ENCODE measurements around the gene C13orf42.

Gene C13orf42

DNA sequence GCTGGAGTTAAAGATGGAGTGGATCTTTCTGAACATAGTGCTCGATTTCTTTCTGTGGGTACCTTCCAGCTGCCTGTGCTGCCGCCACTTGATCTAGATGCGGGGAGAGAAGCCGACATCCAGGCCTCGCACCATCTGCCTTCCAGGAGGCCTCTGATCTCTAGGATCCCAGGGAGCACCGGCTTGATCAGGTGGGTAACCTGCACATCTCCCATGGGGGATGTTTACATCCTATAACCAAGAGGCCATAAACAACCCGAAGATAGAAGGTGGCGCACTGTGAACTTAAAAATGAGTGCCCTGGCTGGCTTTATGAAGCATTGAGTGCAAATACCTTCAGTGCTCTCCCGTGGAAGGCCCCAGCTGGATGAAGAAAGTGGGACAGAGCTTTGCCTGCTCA is at the start of gene C13orf42:
Gene C13orf42, minus strand, starts transcription at position 101 of the 400 bp plus-strand sequence. Its CDS starts 65 bp downstream, at position 36.
- DNase-seq (ENCODE audit: low spot score): no peak

DNA sequence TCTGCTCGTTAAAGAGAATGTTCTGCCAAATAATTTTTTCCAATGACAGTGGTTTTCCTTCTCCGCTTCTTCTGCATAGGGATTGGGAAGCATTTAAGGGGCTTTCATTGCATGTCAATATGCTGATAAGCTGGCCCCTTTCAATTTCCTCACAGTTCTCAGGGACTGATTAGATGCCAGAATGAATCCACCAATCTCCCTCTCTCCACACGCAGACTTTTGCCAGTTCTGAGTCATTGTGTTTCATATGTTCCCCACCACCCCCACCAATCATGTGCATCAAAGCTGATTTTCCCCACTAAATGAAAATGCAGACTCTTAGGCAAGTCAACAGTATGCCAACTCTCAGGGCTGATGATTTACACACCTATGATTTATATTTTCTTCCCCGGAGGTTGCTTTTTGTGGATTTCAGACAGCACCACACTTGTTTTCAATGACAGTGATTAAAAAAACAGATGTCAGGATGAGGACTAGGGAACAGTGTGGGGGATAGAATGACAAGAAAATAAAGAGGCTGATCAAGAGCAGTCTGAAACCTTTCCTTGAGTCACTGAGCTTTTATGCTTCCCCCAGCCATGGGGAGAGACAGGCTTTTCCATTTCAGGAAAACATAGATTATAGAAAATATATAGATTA is 47.9 kb upstream of the C13orf42 start:
- no peak for DNase-seq (ENCODE audit: low spot score)

- no peak for DNase-seq (ENCODE audit: low spot score)
Measured at GRCh38 chr13:51158365-51158764, 47.3 kb upstream of the C13orf42 start.

DNA sequence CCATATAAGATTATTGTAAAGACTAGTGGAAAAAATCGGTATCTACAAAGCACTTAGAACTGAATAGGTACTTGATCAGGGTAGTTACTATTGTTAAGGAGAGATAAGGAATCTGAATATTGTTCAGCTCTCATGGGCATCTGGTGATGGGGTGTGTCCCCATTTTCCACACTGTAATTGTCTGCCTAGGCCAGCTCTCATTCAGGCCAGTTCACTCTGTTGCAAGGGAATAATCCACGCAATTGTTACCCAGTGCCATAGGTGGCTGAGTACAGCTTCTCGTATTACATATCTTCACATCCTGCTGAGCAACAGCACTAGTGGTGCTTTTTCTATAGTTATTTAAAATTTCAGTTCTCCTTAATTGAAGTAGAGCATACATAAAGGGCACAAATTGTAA is 45.6 kb upstream of the C13orf42 start:
- no peak for DNase-seq (ENCODE audit: low spot score)

DNA sequence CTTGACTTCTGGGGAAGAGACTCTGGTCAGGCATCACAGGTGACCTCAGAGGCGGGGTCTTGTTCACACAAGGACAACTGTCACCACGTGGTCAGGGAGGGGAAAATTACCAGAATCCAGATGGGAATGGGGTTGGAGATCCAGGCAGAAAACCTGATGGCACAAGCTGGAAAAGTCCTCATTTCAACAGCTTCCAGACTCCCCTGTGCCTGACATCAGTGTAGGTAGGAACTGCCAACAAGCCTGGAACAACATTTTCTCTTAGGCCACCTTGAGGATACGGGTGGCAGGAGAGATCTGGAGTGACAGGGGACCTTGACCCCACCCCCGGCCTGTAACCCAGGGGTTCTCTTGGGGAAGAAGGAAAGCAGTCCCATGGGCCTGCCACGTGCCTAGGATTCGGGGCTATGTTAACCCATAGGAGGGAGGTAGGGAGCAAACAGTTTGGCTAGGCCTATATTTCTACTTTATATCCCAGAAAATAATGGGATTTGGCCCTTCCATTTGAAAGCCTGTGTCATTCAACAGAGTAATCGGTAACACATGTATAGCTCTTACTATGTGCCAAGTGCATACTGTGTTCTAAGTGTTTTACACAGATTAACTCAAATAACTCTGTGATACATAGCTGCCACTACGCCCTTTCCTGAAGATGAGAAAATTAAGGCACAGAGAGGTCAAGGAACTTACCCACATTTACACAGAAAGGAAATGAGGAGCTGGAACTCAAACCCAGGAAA is 44.9 kb upstream of the C13orf42 start:
- DNase-seq (ENCODE audit: low spot score): no peak

DNA sequence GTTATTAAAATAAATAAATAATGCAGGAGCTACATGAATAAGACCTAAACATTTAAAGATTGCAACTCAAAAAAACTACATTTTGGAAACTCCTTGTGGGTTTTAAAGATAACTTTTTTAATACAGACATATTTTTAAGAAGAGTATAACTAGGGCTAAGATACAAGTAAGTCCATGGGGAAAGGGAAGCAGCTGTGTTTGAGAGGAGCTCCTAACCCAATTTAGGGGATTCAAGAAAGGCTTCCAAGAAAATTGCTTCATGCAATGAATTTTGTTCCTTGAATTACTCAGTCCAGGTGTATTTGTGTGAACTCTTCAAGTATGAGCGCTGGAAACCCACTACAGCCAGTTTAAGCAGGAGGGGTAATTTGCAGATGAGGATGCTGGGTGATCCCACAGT is 44.1 kb upstream of the C13orf42 start:
- DNase-seq (ENCODE audit: low spot score): no peak

GRCh38 chr13:51154029-51154555 is 43.0 kb upstream of the C13orf42 start:
- no peak for DNase-seq (ENCODE audit: low spot score)

GRCh38 chr13:51153527-51153926 is 42.5 kb upstream of the C13orf42 start:
- no peak for DNase-seq (ENCODE audit: low spot score)

DNA sequence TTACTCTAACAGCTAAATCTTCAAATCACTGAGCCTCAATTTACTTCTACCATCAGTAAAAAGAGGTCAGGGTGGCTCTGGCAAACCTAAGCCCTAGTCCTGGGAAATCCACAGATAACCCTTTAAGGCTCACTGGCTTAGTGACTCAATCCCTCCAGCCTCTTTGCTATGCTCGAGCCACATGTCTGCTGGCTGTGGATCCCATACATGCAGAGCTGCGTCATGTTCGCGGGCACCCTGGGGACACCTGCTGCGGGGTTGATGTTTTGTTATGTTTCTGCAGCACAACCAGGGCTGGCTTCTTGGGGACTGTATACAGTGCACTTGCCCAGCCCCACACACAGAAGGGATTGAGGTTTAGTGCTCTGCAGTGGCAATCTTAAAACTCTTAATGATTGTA is 41.6 kb upstream of the C13orf42 start:
- DNase-seq (ENCODE audit: low spot score): no peak

DNA sequence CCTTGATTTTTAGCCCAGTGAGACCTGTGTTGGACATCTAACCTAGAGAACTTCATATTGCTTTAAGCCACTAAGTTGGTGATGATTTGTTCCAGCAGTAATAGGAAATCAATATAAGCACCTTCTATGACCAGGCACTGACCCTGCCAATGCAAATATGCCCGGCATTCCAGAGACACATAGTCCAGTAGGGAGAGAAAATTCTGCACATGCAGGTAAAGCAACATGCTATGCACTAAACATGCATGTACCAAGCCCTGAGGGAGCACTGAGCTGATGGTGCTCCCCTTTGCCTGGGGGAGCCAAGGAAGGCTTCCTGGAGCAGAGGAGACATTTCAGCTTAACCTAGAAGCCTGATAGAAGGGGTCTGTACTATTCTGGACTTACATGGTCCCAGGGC is 40.4 kb upstream of the C13orf42 start:
- DNase-seq (ENCODE audit: low spot score): no peak

GRCh38 chr13:51148952-51149573 is 38.0 kb upstream of the C13orf42 start:
- DNase-seq (ENCODE audit: low spot score): no peak

DNA sequence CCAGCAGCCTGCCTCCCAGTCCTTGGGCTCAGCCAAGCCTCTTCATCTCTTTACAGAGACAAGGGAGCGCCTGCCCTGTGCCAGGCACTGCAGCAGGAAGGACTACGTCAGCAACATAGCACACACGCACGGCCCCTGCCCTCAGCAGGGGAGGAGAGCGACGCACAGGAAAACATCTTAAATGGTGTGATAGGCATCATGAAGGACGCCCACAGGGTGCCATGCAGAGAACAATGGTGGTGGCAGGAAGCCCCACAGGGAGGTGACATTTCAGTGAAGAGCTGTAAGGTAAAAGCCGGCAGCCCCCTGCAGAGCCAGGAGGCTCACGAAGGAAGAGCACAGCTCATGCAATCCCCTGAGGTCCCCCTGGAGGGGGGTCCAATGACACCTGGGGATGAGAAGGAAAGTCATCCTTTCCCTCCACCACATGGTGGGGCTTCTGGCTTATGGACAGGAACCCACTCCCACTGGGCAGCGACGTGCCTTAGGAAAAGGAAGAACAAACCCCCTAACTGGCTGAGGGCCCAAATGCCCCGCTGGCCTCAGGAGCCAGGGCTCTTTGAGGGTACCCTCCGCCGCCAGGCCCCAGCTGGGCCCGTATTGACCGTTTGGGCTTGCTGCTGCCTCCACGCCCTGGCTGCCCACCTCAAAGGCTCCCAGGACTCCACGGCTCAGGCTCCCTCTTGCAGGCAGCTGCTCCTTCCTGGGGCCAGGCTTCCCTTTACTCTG is 37.3 kb upstream of the C13orf42 start:
- no peak for DNase-seq (ENCODE audit: low spot score)

- no peak for DNase-seq (ENCODE audit: low spot score)
Measured at GRCh38 chr13:51147732-51148131, 36.7 kb upstream of the C13orf42 start.

GRCh38 chr13:51146667-51147066 is 35.6 kb upstream of the C13orf42 start:
- no peak for DNase-seq (ENCODE audit: low spot score)

DNA sequence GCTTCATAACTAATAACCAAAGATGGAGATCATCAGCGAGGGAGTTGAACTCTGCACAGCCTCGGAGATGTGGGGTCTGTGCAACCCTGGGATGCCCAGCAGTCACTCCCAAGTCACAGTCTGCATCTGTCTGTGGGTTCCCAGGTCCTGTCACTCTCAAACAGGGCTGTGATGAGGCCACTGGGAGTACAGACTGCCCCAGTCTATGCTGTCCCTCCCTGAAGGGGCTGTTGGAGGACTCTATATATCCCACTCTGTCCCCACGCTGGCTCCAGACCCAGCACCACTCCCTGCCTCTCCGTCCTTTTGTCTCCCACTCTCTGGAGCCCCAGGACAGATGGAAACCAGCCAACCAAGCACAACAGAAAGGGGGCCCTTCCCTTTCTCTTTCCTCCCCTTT is 26.2 kb upstream of the C13orf42 start:
- no peak for DNase-seq (ENCODE audit: low spot score)

DNA sequence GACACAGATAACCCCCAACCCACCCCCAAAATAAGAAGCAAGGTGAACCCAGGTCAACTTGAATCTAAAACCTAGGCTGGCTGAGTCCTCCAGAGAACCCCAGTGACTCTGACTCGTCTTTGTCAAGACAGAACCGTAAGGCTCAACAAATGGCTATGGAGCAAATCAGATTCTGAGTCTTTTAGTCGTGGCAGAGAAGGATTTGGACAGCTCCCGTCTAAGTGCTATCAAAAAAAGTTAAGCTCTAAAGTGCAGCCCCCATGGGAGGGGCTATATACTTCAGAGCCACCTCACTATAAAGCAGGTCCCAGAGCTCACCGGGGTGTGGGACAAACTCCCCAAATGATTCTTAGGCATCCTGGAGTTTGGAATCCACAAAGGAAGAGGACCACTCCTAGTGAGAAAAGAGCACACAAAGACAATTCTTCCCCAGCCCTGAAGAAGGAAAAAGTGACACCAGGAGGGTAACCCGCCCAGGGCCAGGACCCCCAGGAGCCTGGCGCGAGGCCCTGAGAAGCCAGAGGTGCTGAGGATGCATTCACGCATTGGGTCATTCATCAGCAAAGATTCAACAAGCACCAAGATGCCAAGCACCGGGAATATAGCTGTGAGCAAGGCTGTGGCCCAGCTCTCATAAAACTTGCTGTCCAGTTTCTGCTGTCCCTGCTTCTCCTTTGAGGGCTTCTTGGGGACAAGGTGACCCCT is 25.4 kb upstream of the C13orf42 start:
- DNase-seq (ENCODE audit: low spot score): no peak

DNA sequence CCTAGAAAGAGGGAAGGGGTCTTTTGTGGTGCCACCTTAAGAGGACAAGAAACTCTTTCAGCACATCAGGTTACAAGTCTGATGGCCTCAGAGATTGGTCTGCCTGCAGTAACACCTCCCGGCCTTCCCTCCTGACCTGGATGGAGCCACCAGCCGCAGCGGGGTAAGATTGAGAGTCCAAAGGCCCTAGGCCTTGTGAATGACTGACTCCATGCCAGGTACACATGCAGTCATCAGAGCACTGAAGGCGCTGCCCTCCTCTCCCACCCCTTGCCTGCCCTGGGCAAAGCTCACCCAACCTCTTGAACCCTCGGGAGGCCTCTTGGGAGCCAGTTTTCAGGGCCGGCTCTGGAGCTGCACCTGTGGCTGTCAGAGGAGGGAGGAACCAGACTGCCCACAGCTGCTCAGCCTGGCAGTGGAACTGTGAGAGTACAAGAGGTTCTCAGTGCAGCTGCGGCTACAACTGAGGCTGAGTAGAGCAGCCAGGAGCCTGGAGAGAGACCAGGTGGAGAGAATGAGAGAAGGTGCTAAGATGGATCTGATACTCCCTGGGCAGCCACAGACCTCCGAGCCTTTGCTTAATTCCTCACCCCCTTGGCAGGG is 23.8 kb upstream of the C13orf42 start:
- no peak for DNase-seq (ENCODE audit: low spot score)

DNA sequence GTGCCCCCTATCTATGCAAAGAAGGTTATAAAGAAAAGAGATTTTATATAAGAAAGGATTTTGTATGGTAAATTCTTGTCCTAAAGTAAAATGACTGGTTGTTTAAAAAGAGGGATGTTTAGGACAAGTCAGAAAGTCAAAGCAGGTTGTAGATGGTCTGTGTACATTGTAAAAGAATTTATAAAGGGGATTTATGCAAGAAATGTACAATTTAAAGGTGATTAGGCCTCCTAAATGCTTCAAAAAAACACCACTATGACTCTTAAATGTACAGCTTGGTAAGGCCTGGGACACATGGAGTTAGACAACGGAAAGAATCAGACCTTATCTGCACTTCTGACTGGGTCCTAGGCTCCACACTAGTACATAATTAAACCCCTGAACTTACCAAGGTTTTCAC is 19.3 kb upstream of the C13orf42 start:
- DNase-seq (ENCODE audit: low spot score): no peak

- peak; percentile 23 for DNase-seq (ENCODE audit: low spot score)
Measured at GRCh38 chr13:51125495-51126226, 14.6 kb upstream of the C13orf42 start.

- no peak for DNase-seq (ENCODE audit: low spot score)
Measured at GRCh38 chr13:51122868-51123566, 11.9 kb upstream of the C13orf42 start.

Data from HuH-7.5 (cell line).